Hematopoietic multipotent progenitor cell treated with erythropoietin and hydrocortisone succinate and interleukin-3 and kit ligand, for 17 days (in vitro differentiated cells): ENCODE measurements around the gene PLCH2.

Experiments
- DNase-seq: peaks from one replicate; pipeline ENCODE4 v3.0.0-alpha.2; 2015; ENCODE audit warnings: low spot score

Gene PLCH2

GRCh38 chr1:2460203-2460602 lies 15.9 kb upstream of the PLCH2 start:
- no peak for DNase-seq

- DNase-seq: no peak
Measured at GRCh38 chr1:2460996-2461751, 14.9 kb upstream of the PLCH2 start.

GRCh38 chr1:2462819-2463218 lies 13.3 kb upstream of the PLCH2 start:
- no peak for DNase-seq

GRCh38 chr1:2463396-2463795 lies 12.7 kb upstream of the PLCH2 start:
- DNase-seq: no peak

- DNase-seq: no peak
Measured at GRCh38 chr1:2465371-2466269, 10.5 kb upstream of the PLCH2 start.

- DNase-seq: no peak
Measured at GRCh38 chr1:2466270-2466665, 9.8 kb upstream of the PLCH2 start.

GRCh38 chr1:2466958-2467554 lies 9.0 kb upstream of the PLCH2 start:
- no peak for DNase-seq

- no peak for DNase-seq
Measured at GRCh38 chr1:2468041-2468472, 8.0 kb upstream of the PLCH2 start.

GRCh38 chr1:2468540-2468939 lies 7.5 kb upstream of the PLCH2 start:
- no peak for DNase-seq

- no peak for DNase-seq
Measured at GRCh38 chr1:2469103-2469940, 6.8 kb upstream of the PLCH2 start.

GRCh38 chr1:2470290-2471158 lies 5.6 kb upstream of the PLCH2 start:
- no peak for DNase-seq

GRCh38 chr1:2471159-2471471 lies 5.0 kb upstream of the PLCH2 start:
- DNase-seq: no peak

- no peak for DNase-seq
Measured at GRCh38 chr1:2471587-2472001, 4.5 kb upstream of the PLCH2 start.

- DNase-seq: no peak
Measured at GRCh38 chr1:2472109-2472508, 4.0 kb upstream of the PLCH2 start.

- DNase-seq: no peak
Measured at GRCh38 chr1:2472561-2473177, 3.4 kb upstream of the PLCH2 start.

GRCh38 chr1:2473198-2473597 lies 2.9 kb upstream of the PLCH2 start:
- no peak for DNase-seq

- DNase-seq: no peak
Measured at GRCh38 chr1:2474104-2474844, 1.8 kb upstream of the PLCH2 start.

GRCh38 chr1:2474933-2475371 lies 1.1 kb upstream of the PLCH2 start:
- DNase-seq: no peak

- no peak for DNase-seq
Measured at GRCh38 chr1:2475571-2475970, 518 bp upstream of the PLCH2 start.

- no peak for DNase-seq
Measured at GRCh38 chr1:2477309-2477708, 1.2 kb downstream of the PLCH2 start.
